SK-N-SH (cell line): ENCODE results near the gene CD3G.

Experiments
- CTCF ChIP-seq: fragments of 200-600 bp; sonication (generic); IDR thresholded peaks from 2 replicates; pipeline ENCODE4 v1.6.1; 2017; ENCODE audit warnings: antibody characterized with exemption, mild to moderate bottlenecking, moderate library complexity
- ELF1 ChIP-seq: IDR thresholded peaks from 2 replicates; pipeline ENCODE4 v1.4.0; 2012
- EP300 ChIP-seq, 2 experiments: IDR thresholded peaks; 2 replicates each; pipeline versions ENCODE4 v1.4.0 to v1.6.1; 2012; ENCODE audit warnings: borderline replicate concordance in 1 of 2, low read depth in 1 of 2, low read length in 1 of 2
- EZH2phosphoT487 ChIP-seq: fragments of 200-600 bp; sonication (generic); IDR thresholded peaks from 2 replicates; pipeline ENCODE4 v1.6.1; 2017; ENCODE audit warnings: low read depth, mixed run types, mild to moderate bottlenecking, antibody characterized with exemption, moderate library complexity, borderline replicate concordance
- FOSL2 ChIP-seq: IDR thresholded peaks from 2 replicates; pipeline ENCODE4 v1.4.0; 2012; ENCODE audit warnings: low read depth, mild to moderate bottlenecking, moderate library complexity, borderline replicate concordance
- JUND ChIP-seq: IDR thresholded peaks from 2 replicates; pipeline ENCODE4 v1.4.0; 2012
- MAX ChIP-seq: IDR thresholded peaks from 2 replicates; pipeline ENCODE4 v1.4.0; 2012; ENCODE audit warnings: low read depth
- MXI1 ChIP-seq: IDR thresholded peaks from 2 replicates; pipeline ENCODE4 v1.6.1; 2012; ENCODE audit warnings: mild to moderate bottlenecking, low read depth, low read length, improper control_type of control experiment
- NRF1 ChIP-seq: IDR thresholded peaks from 2 replicates; pipeline ENCODE4 v1.6.1; 2012; ENCODE audit warnings: low read depth, mild to moderate bottlenecking, low read length
- POLR2AphosphoS5 ChIP-seq: IDR thresholded peaks from 2 replicates; pipeline ENCODE4 v1.6.1; 2012; ENCODE audit warnings: low read depth, low read length
- RAD21 ChIP-seq: IDR thresholded peaks from 2 replicates; pipeline ENCODE4 v1.6.1; 2012; ENCODE audit warnings: mild to moderate bottlenecking, low read length
- TEAD4 ChIP-seq: IDR thresholded peaks from 2 replicates; pipeline ENCODE4 v1.4.0; 2012; ENCODE audit warnings: mild to moderate bottlenecking, borderline replicate concordance; ENCODE audit not compliant: insufficient read depth
- TF ChIP-seq, protein P1 (sequence below): fragments of 150-350 bp; IDR thresholded peaks from 2 replicates; pipeline ENCODE4 v1.6.1; 2017; ENCODE audit warnings: antibody characterized with exemption, low read length, low read depth, borderline replicate concordance
- TF ChIP-seq, protein P2 (sequence below): IDR thresholded peaks from 2 replicates; pipeline ENCODE4 v1.6.1; 2012; ENCODE audit warnings: mild to moderate bottlenecking, low read depth, low read length, moderate library complexity

DNA sequence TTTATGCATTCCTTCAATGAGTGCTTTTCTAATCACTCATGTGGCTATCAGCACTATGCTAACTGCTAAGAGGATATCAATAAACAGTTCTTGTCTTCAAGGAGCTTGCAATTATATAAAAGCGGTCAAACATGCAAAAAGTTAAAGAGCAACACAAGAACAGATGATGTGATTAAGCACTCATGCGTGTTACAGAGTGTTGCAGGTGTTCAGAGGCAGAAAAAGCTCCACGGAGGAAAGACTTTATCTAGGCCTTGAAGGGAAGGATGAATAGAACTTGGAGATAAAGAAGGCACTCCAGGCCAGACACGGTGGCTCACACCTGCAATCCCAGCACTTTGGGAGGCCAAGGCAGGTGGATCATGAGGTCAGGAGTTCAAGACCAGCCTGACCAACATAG is 26.0 kb upstream of the CD3G start:
- no peak for TF ChIP-seq RAD21
- TF ChIP-seq CTCF, result no peak
- TF ChIP-seq TEAD4, result no peak
- TF ChIP-seq, protein P1, sequence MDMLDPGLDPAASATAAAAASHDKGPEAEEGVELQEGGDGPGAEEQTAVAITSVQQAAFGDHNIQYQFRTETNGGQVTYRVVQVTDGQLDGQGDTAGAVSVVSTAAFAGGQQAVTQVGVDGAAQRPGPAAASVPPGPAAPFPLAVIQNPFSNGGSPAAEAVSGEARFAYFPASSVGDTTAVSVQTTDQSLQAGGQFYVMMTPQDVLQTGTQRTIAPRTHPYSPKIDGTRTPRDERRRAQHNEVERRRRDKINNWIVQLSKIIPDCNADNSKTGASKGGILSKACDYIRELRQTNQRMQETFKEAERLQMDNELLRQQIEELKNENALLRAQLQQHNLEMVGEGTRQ, result no peak
- no peak for TF ChIP-seq POLR2AphosphoS5
- no peak for TF ChIP-seq FOSL2
- TF ChIP-seq EZH2phosphoT487, result no peak
- TF ChIP-seq MXI1, result no peak
- TF ChIP-seq, protein P2, sequence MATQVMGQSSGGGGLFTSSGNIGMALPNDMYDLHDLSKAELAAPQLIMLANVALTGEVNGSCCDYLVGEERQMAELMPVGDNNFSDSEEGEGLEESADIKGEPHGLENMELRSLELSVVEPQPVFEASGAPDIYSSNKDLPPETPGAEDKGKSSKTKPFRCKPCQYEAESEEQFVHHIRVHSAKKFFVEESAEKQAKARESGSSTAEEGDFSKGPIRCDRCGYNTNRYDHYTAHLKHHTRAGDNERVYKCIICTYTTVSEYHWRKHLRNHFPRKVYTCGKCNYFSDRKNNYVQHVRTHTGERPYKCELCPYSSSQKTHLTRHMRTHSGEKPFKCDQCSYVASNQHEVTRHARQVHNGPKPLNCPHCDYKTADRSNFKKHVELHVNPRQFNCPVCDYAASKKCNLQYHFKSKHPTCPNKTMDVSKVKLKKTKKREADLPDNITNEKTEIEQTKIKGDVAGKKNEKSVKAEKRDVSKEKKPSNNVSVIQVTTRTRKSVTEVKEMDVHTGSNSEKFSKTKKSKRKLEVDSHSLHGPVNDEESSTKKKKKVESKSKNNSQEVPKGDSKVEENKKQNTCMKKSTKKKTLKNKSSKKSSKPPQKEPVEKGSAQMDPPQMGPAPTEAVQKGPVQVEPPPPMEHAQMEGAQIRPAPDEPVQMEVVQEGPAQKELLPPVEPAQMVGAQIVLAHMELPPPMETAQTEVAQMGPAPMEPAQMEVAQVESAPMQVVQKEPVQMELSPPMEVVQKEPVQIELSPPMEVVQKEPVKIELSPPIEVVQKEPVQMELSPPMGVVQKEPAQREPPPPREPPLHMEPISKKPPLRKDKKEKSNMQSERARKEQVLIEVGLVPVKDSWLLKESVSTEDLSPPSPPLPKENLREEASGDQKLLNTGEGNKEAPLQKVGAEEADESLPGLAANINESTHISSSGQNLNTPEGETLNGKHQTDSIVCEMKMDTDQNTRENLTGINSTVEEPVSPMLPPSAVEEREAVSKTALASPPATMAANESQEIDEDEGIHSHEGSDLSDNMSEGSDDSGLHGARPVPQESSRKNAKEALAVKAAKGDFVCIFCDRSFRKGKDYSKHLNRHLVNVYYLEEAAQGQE, result no peak
- TF ChIP-seq MAX, result no peak
- no peak for TF ChIP-seq EP300 (IDR thresholded peaks at IDR 0.05; ENCODE audit: borderline replicate concordance in 1 of 2, low read depth in 1 of 2, low read length in 1 of 2)
- no peak for TF ChIP-seq JUND
- no peak for TF ChIP-seq ELF1
- no peak for TF ChIP-seq NRF1
